T47D (cell line): ENCODE results near the gene FIBCD1.

ENCODE experiments used
- DNase-seq, 2 experiments: peaks; one replicate each; pipeline versions ENCODE4 v3.0.0 to v3.0.0-alpha.2; 2011 to 2012; ENCODE audit warnings: low read depth in 1 of 2, low spot score in 1 of 2
- JUND ChIP-seq: IDR thresholded peaks from 2 replicates; pipeline ENCODE4 v1.6.1; 2012; ENCODE audit warnings: low read depth
- in situ Hi-C: cut with HindIII; loops from 2 replicates; pipeline ENCODE4 v1.10.0; 2016; ENCODE audit warnings: low sequenced_read_pairs, low pct_unique_long_range_greater_than_20kb

Gene FIBCD1

DNA sequence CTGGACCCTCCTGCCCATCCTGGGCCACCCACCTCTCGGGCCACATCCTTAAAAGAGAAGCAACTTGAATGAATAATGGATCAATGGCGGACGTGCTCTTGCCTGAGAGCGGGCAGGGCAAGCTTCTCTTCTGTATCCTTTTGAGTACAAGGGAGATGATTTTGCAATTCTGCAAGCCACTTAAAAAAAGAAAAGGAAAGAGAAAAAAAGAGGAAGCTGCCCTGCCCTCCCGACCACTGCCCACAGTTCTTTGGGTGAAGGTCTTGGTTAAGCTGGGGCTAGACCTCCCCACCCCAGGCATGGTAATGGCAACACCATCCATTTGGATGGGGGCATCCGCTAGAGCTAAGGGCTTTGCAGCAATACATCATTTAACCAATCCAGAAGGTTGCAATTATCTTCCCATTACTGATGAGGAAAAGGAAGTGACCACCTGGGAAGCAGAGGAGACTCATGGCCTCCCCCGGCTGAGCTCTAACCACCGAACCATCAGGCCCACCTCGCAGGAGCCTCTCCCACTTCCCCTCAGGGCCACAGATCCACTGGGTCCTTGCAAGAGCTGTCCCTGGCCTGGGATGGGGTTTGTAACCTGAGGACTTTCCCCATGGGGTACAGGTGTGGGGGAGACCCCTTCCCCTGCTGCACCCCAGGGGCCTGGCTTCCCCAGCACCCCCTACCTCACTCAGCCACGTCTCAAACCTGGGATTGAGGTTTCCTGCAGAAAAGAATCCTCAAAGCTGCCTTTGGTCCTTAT is 42.1 kb upstream of the FIBCD1 start:
- in situ Hi-C loops = no loop called here
- no peak for TF ChIP-seq JUND
- no peak for DNase-seq

DNA sequence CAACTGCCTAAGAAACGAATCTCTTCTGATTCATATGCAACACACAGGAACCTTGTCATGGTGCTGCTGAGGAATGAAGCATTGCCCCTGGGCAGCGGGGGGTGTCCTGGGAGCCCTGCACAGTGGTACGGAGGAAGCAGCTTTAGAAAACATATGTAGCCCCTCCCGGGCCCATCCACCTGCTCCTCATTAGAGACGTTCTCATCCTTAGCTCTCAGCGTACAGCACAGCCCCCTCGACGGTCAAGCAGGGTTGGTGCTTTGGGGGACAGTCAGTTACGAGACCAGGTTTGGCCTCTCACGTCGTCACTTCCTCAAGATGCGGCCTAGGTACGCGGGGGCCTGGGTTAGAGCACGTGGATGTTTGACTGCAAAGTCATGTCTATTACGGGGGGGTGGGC is 41.5 kb upstream of the FIBCD1 start:
- DNase-seq = no peak
- in situ Hi-C loops = no loop called here
- no peak for TF ChIP-seq JUND

DNA sequence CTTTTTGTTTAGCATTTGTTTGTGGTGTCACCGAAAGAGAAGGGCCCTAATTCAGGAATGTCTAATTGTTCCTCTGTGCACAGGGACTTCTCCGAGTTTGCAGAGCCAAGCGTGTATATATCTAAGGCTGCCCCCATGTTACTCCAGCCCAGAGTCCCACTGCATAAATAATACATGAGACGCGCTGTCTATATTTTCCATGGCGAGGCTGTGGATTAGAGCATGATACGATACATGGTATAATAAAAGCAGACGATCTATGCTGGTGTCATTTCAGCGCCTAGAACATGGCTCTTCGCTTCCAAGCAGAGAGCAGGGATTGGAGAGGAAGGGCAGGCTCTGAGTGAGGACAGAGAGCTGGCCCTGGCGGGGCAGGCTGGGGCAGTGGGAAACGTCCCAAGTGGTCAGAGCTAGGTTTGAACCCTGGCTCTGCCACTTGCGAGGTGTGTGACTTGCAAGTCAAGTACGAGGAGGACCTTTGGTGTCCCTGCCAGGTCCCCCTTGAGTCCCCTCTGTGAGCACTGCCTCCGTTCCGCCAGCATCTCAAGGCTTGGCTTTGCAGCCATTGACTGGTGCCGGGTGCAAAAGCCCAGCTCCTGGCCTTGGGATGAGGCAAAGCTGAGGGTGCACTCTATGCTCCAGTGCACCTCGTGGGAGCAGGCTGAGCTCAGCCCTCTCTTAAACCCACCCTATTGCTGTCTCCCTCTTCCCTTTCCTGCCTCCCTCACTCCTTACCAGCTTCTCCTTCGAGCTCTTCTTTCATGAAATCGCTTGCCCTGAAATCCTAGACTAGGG is 40.7 kb upstream of the FIBCD1 start:
- TF ChIP-seq JUND = no peak
- DNase-seq = no peak
- in situ Hi-C loops = no loop called here

DNA sequence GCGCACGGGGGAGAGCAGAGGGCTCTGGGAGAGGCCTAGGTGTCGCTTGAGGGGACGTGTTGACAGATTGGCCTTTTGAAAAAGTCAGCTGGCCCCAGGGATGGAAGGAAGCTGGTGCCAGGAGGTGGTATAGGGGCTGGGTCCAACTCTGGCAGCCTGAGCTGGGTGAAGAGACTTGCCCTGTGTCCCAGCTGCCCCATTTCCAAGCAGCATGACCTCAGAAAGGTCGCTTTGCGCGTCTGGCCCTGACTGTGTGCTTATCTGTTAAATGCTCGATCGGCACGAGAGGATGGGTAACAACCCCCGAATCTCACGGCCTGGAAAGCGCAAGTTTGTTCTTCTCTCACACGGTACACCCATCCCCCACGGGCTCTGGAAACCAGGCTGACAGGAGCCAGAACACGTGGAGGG is 38.8 kb upstream of the FIBCD1 start:
- no peak for TF ChIP-seq JUND
- DNase-seq = no peak
- in situ Hi-C loops = no loop called here

DNA sequence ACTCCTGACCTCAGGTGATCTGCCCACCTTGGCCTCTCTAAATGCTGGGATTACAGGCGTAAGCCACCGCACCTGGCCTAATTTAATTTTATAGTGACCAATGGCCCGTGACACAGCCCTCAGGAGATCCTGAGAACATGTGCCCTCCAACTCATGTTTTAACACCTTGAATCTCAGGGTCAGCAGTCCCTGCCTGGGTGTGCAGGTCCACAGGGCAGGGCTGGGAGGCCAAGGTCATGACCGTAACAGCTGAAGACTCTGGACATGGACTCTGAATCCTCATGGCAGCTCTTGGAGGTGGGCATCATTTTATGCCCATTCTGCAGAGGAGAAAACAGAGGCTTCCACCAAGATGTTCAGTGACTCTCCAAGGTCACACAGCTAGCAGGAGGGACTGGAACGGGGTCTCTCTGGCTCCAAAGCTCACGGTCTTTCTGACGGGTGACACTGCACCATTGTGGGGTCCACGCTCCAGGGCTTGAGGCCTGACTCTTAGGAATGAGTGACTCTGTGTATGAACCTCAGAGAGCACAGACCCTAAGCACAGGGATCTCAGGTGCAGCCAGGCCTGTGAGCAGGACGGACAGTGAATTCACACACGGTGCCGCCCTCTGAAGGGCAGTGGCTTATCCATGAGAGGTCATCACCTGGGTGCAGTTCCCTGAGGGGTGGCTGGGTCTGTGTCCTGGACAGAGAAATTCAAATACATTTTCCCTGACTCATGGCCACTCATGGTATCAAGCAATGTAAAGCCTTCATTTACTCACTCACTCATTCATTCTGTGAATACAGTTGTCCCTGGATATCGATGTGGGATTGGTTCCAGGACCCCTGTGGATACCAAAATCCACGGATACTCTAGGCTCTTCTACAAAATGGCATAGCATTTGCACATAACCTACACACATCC is 37.1 kb upstream of the FIBCD1 start:
- in situ Hi-C loops = no loop called here
- TF ChIP-seq JUND = no peak

DNA sequence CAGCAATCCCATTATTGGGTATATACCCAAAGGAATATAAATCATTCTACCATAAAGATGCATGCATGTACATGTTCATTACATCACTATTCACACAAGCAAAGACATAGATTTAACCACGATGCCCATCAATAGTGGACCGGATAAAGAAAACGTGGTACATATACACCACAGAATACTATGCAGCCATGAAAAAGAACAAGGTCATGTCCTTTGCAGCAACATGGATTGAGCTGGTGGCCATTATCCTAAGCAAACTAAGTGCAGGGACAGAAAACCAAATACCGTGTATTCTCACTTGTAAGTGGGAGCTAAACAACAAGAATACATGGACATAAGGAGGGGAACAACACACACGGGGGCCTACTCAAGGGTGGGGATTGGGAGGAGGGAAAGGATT is 36.1 kb upstream of the FIBCD1 start:
- in situ Hi-C loops = no loop called here
- DNase-seq = no peak
- no peak for TF ChIP-seq JUND

More for the DNA sequence above, 37.1 kb upstream of the FIBCD1 start:
- no peak for DNase-seq

DNA sequence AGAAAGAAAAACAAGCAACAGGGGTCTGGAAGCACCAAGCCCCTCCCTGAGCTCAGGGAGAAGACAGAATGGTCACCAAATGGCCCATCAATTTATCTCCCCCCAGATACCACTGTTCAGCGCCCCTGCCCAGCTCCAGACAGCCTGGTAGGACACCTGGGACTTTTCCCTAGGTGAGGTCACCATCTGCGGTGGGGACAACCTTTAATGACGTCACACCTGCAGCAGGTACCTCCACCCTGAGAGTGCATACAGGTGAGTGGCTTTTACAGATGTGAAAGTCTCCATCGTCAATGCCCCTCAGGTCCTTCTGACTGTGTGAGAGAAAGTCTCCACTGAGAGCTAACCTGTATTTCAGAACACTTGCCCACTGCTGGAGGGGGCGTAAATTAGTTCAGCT is 35.6 kb upstream of the FIBCD1 start:
- no peak for TF ChIP-seq JUND
- in situ Hi-C loops = no loop called here
- no peak for DNase-seq

DNA sequence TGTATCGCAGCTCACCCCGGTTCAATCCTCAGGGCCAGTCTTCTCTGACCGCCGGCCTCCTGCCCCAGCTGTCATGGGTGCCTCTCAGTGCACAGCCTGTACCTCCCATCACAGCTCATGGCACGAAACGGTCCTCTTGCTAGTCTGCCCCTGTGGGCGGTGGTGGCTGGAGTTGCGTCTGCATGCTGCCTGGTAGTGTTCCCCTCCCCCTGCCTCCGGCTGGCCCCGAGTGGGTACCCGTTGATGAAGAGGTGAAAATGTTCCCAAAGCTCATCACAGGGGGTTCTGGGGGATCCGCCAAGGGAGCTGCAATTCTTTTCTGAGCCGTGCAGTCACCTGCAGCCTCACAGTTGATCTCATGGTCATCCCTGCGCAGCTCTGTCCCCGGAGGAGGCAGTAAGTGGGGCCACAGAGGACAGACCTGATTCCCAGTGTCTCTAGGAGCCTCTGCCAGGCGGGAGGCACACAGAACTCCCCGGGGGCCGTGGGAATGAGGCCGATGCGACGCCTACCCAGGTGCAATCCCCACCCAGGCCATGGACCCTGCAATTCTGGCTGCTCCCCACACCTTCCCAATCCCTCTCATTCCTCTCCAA is 34.7 kb upstream of the FIBCD1 start:
- TF ChIP-seq JUND = no peak
- DNase-seq = no peak
- in situ Hi-C loops = no loop called here

DNA sequence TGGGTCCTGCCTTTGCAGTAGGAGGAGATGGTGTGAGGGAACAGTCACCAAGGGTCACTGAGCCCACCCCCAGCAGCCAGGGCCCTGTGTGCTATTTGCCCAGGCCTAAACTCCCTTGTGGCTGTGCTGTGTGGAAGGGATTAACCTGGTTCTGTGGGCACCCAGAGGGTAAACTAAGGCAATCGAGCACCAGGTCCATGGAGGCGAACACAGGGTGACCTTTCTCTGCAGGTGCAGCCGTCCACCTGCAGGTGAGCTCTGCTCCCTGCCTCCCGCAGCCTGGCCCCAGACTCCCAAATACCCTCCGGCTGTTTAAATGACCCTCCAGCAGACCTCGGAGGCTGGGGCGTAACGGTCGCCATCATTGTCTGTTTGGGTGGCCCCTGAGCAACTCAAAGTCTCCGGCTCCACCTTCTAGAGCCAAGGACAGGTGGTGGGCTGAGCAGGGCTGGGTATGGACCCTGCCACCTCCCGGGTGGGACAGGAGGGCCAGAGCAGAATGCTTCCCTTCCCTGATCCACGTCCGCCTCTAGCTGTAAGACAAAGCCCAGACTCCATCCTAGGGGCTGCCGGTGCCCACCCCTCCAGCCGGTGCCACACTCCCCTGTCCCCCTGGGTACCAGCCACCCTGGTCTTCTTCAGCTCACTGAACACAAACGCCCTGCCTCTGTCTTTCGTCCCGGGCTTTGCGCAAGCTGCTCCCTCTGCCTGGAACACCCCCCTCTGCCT is 34.1 kb upstream of the FIBCD1 start:
- TF ChIP-seq JUND = no peak
- in situ Hi-C loops = no loop called here
- DNase-seq = no peak

DNA sequence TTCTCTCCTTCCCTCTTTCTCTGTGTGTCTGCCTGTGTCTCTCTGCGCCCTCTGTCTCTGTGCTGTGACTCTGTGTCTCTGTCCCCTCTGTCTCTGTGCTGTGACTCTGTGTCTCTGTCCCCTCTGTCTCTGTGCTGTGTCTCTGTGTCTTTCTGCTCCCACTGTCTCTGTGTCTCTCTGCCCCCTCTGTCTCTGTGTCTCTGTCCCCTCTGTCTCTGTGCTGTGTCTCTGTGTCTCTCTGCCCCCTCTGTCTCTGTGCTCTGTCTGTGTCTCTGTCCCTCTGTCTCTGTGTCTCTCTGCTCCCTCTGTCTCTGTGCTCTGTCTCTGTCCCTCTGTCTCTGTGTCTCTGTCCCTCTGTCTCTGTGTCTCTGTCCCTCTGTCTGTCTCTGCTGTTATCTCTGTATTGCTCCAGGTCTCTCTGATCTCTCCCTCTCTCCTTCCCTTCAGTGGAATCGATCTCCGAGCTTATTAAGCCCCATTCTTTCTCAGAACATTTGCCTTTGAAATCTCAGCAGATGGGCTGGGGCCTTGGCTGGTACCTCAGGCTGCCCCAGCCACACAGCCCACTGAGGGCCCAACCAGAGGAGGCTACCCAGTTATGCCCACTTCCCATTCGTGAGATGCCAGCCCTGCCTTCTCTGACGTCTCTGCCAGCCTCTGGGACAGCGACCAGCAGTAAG is 33.4 kb upstream of the FIBCD1 start:
- TF ChIP-seq JUND = no peak
- DNase-seq = no peak
- in situ Hi-C loops = no loop called here

DNA sequence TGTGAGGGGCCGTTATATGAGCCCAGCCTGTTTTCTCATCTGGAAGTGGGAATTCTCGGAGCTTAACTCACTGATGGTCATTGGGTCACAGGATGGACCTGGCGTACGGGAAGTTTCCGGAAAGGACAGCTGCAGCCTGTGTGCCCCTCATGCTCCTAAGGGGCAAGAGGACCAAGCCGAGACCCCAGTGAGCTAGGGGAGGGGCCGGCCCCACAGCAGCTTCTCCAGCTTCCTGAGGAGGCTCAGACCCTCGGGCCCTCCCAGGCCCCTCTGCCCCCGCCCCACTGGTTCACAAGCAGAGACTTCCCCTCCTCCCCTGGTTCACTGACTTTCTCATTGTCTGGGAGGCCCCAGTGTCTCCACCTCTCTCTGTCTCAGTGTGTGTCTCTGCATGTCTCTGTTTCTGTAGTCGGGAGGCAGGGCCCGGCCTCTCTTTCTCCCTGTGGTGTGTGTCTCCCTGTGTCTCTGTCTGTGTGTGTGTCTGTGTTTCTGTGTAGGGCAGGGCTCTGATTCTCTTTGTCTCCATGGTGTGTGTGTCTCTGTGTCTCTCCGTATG is 32.3 kb upstream of the FIBCD1 start:
- no peak for DNase-seq

More for the DNA sequence above, 32.3 kb upstream of the FIBCD1 start:
- no peak for TF ChIP-seq JUND
- in situ Hi-C loops = no loop called here
